Measurements from ENCODE around the gene ARHGEF7. TPM values are rescaled to one million over a fixed set of nuclear protein-coding genes. Genes with fewer than 3 reads are reported as not detected.

ARHGEF7 gene
- total and polyA plus RNA-seq, 8 donors = 52.8 to 86.0 (median 72.2) TPM

DNA sequence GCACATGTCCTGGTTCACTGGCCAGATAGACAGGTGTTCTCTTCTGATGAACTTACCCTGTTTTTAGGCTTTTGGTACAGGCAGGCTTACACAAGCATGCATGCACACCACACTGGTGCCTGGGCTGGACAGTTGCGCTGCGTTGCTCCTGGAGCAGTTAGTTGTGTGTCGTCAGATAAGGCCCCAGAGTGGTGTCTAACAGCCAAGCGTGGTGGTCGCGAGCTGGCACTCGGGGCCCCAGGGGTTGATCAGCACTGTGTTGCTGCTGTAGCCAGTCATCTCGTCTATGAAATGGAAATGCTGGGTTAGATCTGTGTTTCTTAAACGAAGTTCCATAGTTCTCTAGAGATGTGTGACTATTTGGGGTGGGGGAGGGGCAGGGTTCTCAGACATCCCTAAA is 180.8 kb downstream of the ARHGEF7 start:
- H3K4me1 ChIP-seq = no peaks in the 10 kb centered on the region
- TF ChIP-seq, protein P1, sequence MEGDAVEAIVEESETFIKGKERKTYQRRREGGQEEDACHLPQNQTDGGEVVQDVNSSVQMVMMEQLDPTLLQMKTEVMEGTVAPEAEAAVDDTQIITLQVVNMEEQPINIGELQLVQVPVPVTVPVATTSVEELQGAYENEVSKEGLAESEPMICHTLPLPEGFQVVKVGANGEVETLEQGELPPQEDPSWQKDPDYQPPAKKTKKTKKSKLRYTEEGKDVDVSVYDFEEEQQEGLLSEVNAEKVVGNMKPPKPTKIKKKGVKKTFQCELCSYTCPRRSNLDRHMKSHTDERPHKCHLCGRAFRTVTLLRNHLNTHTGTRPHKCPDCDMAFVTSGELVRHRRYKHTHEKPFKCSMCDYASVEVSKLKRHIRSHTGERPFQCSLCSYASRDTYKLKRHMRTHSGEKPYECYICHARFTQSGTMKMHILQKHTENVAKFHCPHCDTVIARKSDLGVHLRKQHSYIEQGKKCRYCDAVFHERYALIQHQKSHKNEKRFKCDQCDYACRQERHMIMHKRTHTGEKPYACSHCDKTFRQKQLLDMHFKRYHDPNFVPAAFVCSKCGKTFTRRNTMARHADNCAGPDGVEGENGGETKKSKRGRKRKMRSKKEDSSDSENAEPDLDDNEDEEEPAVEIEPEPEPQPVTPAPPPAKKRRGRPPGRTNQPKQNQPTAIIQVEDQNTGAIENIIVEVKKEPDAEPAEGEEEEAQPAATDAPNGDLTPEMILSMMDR (IDR thresholded peaks at IDR 0.05) = no peak
- intact Hi-C loops (cut with DNase I) = no loop called here
- H3K27ac ChIP-seq = no peak overlapping the region
- H3K4me3 ChIP-seq = no peak overlapping the region
- ATAC-seq (no peak), DNase-seq (no peak)
- H3K27me3 ChIP-seq = no peaks in the 10 kb centered on the region
- H3K9me3 ChIP-seq = no peaks in the 10 kb centered on the region
- H3K36me3 ChIP-seq = peaks cover 0 to 87% of the 10 kb centered on the region in 2 donors

DNA sequence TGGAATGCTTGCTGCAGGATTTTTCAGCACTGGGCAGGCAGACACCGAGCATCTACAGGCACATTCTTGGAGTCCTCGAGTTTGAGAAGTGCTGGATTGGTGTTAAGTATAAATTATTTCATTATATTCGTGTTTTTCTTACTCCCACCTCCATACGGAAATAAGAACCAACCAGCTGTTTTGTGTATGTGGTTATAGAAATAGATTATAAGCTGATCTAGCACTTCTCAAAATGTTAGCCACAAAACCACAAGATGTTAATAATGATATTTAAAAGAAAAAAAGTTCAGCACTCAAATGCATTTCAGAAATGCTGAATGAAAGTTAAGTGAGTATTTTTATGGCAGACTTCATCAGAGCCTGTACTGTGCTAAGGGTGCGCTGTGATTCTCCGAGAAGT is 181.3 kb downstream of the ARHGEF7 start:
- DNase-seq (no peak), ATAC-seq (no peak)
- intact Hi-C loops (cut with DNase I) = no loop called here
- Histone ChIP-seq H3K27me3 (no peaks in the 10 kb centered on the region), H3K4me3 (no peak overlapping the region), H3K4me1 (no peaks in the 10 kb centered on the region), H3K9me3 (no peaks in the 10 kb centered on the region), H3K36me3 (peaks cover 0 to 87% of the 10 kb centered on the region in 2 donors), H3K27ac (no peak overlapping the region)
- TF ChIP-seq, protein P1 (IDR thresholded peaks at IDR 0.05) = no peak

DNA sequence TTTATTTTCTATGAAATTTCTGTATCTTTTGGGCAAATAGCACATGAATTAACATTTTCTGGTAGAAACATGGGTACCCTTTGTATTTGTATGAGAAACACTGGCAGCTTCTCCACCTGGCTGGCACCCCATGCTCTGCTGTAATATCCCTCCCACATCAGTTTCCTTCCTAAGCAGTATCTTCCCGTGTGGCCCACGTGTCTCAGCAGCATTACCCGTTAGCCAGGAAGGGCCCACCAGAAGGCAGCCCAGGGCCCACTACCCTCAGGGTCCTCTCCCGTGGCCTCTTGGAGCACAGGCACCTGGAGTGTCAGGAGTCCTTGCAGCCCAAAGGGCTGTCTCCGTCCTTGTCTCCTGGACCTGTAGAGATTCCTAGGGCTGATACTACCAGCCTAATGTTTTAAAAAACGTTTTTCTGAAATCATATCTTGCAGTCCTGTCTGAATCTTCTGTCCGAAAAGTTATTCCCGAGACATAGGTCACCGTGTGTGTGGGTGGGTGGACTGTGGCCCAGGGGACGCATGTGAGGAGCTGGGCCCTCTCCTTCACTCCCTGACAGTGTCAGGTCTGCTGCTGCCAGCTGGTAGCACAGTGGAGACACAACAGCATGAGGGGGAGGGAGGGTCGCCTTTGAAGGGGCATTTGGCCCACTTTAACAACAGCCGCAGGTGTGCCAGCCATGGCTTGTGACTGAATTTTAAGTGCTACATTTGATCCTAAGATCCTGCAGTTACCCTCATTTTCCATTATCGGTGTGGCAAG is 183.3 kb downstream of the ARHGEF7 start:
- peaks cover 0 to 87% of the 10 kb centered on the region in 2 donors for H3K36me3 ChIP-seq
- no peak overlapping the region for H3K4me3 ChIP-seq
- no peaks in the 10 kb centered on the region for H3K4me1 ChIP-seq
- no peak overlapping the region for H3K27ac ChIP-seq
- no peaks in the 10 kb centered on the region for H3K9me3 ChIP-seq
- DNase-seq = peak in 1 of 4 donors; percentile 53
- intact Hi-C loops (cut with DNase I) = no loop called here
- no peaks in the 10 kb centered on the region for H3K27me3 ChIP-seq
- no peak for ATAC-seq
- TF ChIP-seq, protein P1 (IDR thresholded peaks at IDR 0.05) = no peak

DNA sequence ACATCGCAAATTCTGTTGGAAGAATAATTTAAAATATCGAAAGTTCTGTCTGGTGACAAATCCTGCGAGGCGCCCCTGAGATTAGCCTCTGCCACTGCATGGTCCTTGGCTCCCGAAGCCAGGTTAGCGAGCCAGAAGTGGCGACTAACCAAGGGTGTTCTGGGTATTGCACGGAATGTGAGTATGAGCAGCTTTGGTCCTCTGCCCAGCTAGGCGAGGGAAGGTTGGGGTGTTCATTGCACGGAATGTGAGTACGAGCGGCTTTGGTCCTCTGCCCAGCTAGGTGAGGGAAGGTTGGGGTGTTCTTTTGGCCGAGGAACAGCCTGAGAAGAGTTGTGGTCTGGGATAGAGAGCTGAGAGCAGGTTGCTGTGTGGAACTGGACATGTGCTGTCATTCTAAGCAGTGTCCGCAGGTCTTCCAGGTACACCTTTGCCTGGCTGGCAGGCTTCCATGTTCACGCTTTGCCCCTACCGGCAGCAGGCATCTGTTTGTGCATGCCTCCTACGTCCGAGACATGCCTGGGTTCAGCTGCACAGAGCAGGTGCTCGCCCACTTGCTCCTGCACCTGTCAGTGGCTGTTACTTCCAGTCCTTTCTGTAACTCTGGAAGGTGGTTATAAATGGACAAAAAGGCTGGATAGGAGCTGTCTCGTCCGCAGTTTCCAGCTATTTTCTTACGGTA is 187.1 kb downstream of the ARHGEF7 start:
- Histone ChIP-seq H3K27me3 (no peaks in the 10 kb centered on the region), H3K36me3 (peaks cover 0 to 98% of the 10 kb centered on the region in 2 donors), H3K27ac (no peak overlapping the region), H3K4me3 (no peak overlapping the region), H3K4me1 (no peaks in the 10 kb centered on the region), H3K9me3 (no peaks in the 10 kb centered on the region)
- intact Hi-C loops (cut with DNase I) = no loop called here
- peak in 1 of 4 donors; percentile 36 for DNase-seq
- ATAC-seq = no peak
- TF ChIP-seq, protein P1 (IDR thresholded peaks at IDR 0.05) = no peak

DNA sequence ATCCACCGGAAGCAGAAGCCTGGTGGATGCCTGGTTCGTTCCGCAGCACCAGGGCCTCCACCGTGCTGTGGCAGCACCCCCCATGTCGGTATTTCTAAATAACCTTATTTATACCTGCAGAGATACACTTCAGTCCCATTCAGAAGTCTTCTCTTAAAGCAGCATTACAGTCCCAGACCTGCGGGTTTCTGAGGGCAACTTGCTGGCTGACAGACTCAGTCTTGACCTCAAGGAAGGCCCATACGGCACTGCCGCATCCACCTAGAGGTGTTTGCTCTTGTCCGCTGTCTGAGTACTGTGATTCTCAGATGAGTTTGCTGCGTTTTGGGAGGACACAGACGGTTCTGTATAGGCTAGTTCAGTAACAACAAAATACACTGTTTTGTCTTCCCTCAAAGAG is 188.4 kb downstream of the ARHGEF7 start:
- ATAC-seq (no peak), DNase-seq (peak in 1 of 4 donors; percentile 45)
- H3K27ac ChIP-seq = no peak overlapping the region
- H3K4me1 ChIP-seq = no peaks in the 10 kb centered on the region
- no peak overlapping the region for H3K4me3 ChIP-seq
- intact Hi-C loops (cut with DNase I) = no loop called here
- TF ChIP-seq, protein P1 (IDR thresholded peaks at IDR 0.05) = no peak
- no peaks in the 10 kb centered on the region for H3K9me3 ChIP-seq
- no peaks in the 10 kb centered on the region for H3K27me3 ChIP-seq
- peaks cover 0 to 95% of the 10 kb centered on the region in 2 donors for H3K36me3 ChIP-seq
